Measurements from ENCODE around the gene IFT122.

The IFT122 gene

GRCh38 chr3:129441215-129441614 is 1.2 kb downstream of the IFT122 start:
- no peak for DNase-seq

- DNase-seq: peak; percentile 46
These were observed 1.8 kb downstream of the IFT122 start for GRCh38 chr3:129441782-129442181.

- DNase-seq: no peak
These were observed 2.5 kb downstream of the IFT122 start for GRCh38 chr3:129442486-129442885.

GRCh38 chr3:129442947-129443346 is 2.9 kb downstream of the IFT122 start:
- no peak for DNase-seq

GRCh38 chr3:129445471-129445870 is 5.4 kb downstream of the IFT122 start:
- no peak for DNase-seq

- DNase-seq: no peak
These were observed 6.9 kb downstream of the IFT122 start for GRCh38 chr3:129446926-129447325.

GRCh38 chr3:129448186-129448895 is 8.3 kb downstream of the IFT122 start:
- no peak for DNase-seq

GRCh38 chr3:129449279-129450115 is 9.5 kb downstream of the IFT122 start:
- no peak for DNase-seq

- DNase-seq: no peak
These were observed 13.7 kb downstream of the IFT122 start for GRCh38 chr3:129453732-129454131.

- no peak for DNase-seq
These were observed 20.1 kb downstream of the IFT122 start for GRCh38 chr3:129460155-129460554.

GRCh38 chr3:129460572-129460971 is 20.5 kb downstream of the IFT122 start:
- DNase-seq: no peak

GRCh38 chr3:129461022-129461421 is 21.0 kb downstream of the IFT122 start:
- peak; percentile 37 for DNase-seq

- DNase-seq: no peak
These were observed 21.6 kb downstream of the IFT122 start for GRCh38 chr3:129461461-129462146.

- no peak for DNase-seq
These were observed 22.4 kb downstream of the IFT122 start for GRCh38 chr3:129462361-129462968.

- no peak for DNase-seq
These were observed 23.1 kb downstream of the IFT122 start for GRCh38 chr3:129463094-129463493.

GRCh38 chr3:129463716-129464115 is 23.7 kb downstream of the IFT122 start:
- no peak for DNase-seq

GRCh38 chr3:129467932-129468331 is 27.9 kb downstream of the IFT122 start:
- DNase-seq: no peak

- no peak for DNase-seq
These were observed 29.0 kb downstream of the IFT122 start for GRCh38 chr3:129469026-129469425.

GRCh38 chr3:129470861-129471260 is 30.8 kb downstream of the IFT122 start:
- no peak for DNase-seq

- DNase-seq: no peak
These were observed 33.2 kb downstream of the IFT122 start for GRCh38 chr3:129473067-129473768.

GRCh38 chr3:129473769-129474152 is 33.7 kb downstream of the IFT122 start:
- no peak for DNase-seq

Measured in fibroblast of skin of back (primary cell).